Nephron (organoid): ENCODE results near the gene SAMD9.
"Not testable (repeated sequence)": the region's sequence is repeated elsewhere in the genome, so short reads cannot be mapped to it uniquely, and the experiment has no call there.

Source experiments
- H3K27ac Mint-ChIP-seq, 3 experiments: 2 replicates each; pipeline ENCODE4 v1.8.0; 2020; ENCODE audit warnings: mixed read lengths in 3 of 3, mild to moderate bottlenecking in 2 of 3, moderate library complexity in 1 of 3
- H3K27me3 Mint-ChIP-seq: 2 replicates; pipeline ENCODE4 v1.8.0; 2021; ENCODE audit warnings: low read depth, mild to moderate bottlenecking, moderate library complexity, mixed read lengths
- H3K36me3 Mint-ChIP-seq: 2 replicates; pipeline ENCODE4 v1.8.0; 2020; ENCODE audit warnings: low read depth, mixed read lengths
- H3K4me1 Mint-ChIP-seq: 2 replicates; pipeline ENCODE4 v1.8.0; 2020; ENCODE audit warnings: mixed read lengths
- H3K4me3 Mint-ChIP-seq, 3 experiments: 2 replicates each; pipeline ENCODE4 v1.8.0; 2020; ENCODE audit warnings: mild to moderate bottlenecking in 3 of 3, mixed read lengths in 3 of 3, moderate library complexity in 2 of 3
- H3K9me3 Mint-ChIP-seq: 2 replicates; pipeline ENCODE4 v1.8.0; 2020; ENCODE audit warnings: mixed read lengths
- TF ChIP-seq, protein P1 (sequence below), 3 experiments: fragments of 200-600 bp; sonication (generic); IDR thresholded peaks; one replicate each; pipeline ENCODE4 v1.5.0; 2021; ENCODE audit warnings: antibody characterized with exemption in 3 of 3; ENCODE audit not compliant: unreplicated experiment in 3 of 3

SAMD9 gene

GRCh38 chr7:93062599-93062998, 55.2 kb downstream of the SAMD9 start:
- Mint-ChIP-seq H3K27me3 (no peaks in the 10 kb centered on the region), H3K4me1 (no peaks in the 10 kb centered on the region)

GRCh38 chr7:93060865-93061264, 56.9 kb downstream of the SAMD9 start:
- TF ChIP-seq, protein P1, sequence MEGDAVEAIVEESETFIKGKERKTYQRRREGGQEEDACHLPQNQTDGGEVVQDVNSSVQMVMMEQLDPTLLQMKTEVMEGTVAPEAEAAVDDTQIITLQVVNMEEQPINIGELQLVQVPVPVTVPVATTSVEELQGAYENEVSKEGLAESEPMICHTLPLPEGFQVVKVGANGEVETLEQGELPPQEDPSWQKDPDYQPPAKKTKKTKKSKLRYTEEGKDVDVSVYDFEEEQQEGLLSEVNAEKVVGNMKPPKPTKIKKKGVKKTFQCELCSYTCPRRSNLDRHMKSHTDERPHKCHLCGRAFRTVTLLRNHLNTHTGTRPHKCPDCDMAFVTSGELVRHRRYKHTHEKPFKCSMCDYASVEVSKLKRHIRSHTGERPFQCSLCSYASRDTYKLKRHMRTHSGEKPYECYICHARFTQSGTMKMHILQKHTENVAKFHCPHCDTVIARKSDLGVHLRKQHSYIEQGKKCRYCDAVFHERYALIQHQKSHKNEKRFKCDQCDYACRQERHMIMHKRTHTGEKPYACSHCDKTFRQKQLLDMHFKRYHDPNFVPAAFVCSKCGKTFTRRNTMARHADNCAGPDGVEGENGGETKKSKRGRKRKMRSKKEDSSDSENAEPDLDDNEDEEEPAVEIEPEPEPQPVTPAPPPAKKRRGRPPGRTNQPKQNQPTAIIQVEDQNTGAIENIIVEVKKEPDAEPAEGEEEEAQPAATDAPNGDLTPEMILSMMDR (IDR thresholded peaks at IDR 0.05; ENCODE audit: unreplicated experiment in 3 of 3): no peak
- no peak overlapping the region for H3K4me3 Mint-ChIP-seq
- H3K27me3 Mint-ChIP-seq: no peaks in the 10 kb centered on the region
- H3K9me3 Mint-ChIP-seq: no peaks in the 10 kb centered on the region
- no peaks in the 10 kb centered on the region for H3K4me1 Mint-ChIP-seq
- no peak overlapping the region for H3K27ac Mint-ChIP-seq
- no peaks in the 10 kb centered on the region for H3K36me3 Mint-ChIP-seq

More at GRCh38 chr7:93062599-93062998, 55.2 kb downstream of the SAMD9 start:
- peaks cover 10% of the 10 kb centered on the region for H3K9me3 Mint-ChIP-seq
- no peak overlapping the region for H3K4me3 Mint-ChIP-seq
- H3K27ac Mint-ChIP-seq: no peak overlapping the region
- H3K36me3 Mint-ChIP-seq: no peaks in the 10 kb centered on the region
- TF ChIP-seq, protein P1 (IDR thresholded peaks at IDR 0.05; ENCODE audit: unreplicated experiment in 3 of 3): no peak

DNA sequence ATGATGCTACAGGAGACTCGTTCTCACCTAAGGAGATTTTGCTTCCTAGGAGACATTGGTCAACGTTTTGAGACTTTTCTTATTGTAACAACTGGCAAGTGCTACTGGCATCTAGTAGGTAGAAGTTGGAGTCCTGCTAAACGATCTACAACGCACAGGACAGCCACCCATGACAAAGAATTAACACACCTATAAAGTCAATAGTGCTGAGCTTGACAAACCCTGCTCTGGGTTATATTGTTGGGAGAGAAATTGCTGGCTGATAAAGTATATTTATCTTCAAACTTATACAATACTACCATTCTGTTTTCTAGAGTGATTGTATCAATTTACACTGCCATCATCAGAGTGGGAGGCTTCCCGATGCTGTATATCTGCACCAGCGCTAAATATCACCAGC, 57.8 kb downstream of the SAMD9 start:
- Mint-ChIP-seq H3K4me1 (no peaks in the 10 kb centered on the region), H3K4me3 (no peak overlapping the region), H3K27ac (no peak overlapping the region), H3K27me3 (no peaks in the 10 kb centered on the region), H3K9me3 (no peaks in the 10 kb centered on the region), H3K36me3 (no peaks in the 10 kb centered on the region)
- TF ChIP-seq, protein P1 (IDR thresholded peaks at IDR 0.05; ENCODE audit: unreplicated experiment in 3 of 3): no peak

DNA sequence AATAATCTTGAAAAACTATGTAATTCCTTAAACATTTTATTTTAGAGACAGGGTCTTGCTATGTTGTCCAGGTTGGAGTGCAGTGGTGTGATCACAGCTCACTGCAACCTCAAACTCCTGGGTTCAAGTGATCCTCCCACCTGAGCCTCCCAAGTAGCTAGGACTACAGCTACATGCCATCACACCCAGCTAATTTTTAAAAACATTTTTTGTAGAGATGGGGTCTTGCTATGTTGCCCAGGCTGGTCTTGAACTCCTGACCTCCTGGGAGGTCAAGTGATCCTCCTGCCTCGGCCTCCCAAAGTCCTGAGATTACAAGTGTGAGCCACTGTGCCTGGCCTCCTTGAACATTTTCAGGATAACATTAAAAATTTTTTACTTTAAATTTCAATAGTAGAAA, 61.2 kb downstream of the SAMD9 start:
- H3K4me3 Mint-ChIP-seq, H3K27ac Mint-ChIP-seq, H3K9me3 Mint-ChIP-seq, H3K36me3 Mint-ChIP-seq, H3K4me1 Mint-ChIP-seq, H3K27me3 Mint-ChIP-seq: not testable (repeated sequence)

GRCh38 chr7:93055543-93056107, 62.2 kb downstream of the SAMD9 start:
- Mint-ChIP-seq H3K9me3 (no peaks in the 10 kb centered on the region), H3K36me3 (no peaks in the 10 kb centered on the region), H3K4me3 (no peak overlapping the region), H3K4me1 (no peaks in the 10 kb centered on the region), H3K27me3 (no peaks in the 10 kb centered on the region), H3K27ac (no peak overlapping the region)
- TF ChIP-seq, protein P1 (IDR thresholded peaks at IDR 0.05; ENCODE audit: unreplicated experiment in 3 of 3): peak; percentile 61 to 89 (median 67)

DNA sequence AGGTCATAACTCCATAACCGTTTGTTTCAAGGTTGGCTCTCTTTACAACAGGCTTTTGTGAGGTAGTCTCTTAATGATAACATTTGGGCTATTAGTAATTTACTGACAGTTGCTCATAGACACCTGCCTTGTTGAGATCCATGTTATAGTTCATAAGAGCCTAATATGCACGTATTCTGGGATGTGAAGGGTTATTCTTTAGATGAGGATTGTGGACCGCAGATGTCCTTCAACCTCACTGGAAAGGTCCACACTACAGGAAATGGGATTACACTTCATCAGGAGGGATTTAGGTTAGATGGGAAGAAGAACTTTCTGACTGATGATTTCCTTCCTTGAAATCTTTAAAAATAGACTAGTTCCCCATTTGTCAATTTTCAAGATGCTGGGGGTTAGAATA, 62.8 kb downstream of the SAMD9 start:
- no peaks in the 10 kb centered on the region for H3K4me1 Mint-ChIP-seq
- no peaks in the 10 kb centered on the region for H3K9me3 Mint-ChIP-seq
- H3K27me3 Mint-ChIP-seq: no peaks in the 10 kb centered on the region
- TF ChIP-seq, protein P1 (IDR thresholded peaks at IDR 0.05; ENCODE audit: unreplicated experiment in 3 of 3): no peak
- H3K4me3 Mint-ChIP-seq: no peak overlapping the region
- H3K36me3 Mint-ChIP-seq: no peaks in the 10 kb centered on the region
- H3K27ac Mint-ChIP-seq: no peak overlapping the region
